B cell (primary cell): ENCODE measurements around the gene PCOLCE2. TPM values are rescaled to one million over a fixed set of nuclear protein-coding genes. Genes with fewer than 3 reads are reported as not detected.

Experiments
- ATAC-seq: fragments of 200-7000 bp; cut with Tn5 transposase; one replicate; pipeline ENCODE4 v1.10.0; 2021; ENCODE audit warnings: low read depth, mild to moderate bottlenecking, moderate number of reproducible peaks, moderate library complexity
- CTCF ChIA-PET: fragments of 350-600 bp; sonication (Branson Sonifier 250); formaldehyde crosslinking; loops from one replicate; lab custom pipeline; 2021; ENCODE audit warnings: antibody characterized with exemption, inconsistent platforms; lab: Charles Lee
- POLR2A ChIA-PET: fragments of 350-600 bp; sonication (Branson Sonifier 250); formaldehyde crosslinking; loops from one replicate; lab custom pipeline; 2021; ENCODE audit warnings: antibody characterized with exemption; lab: Charles Lee
- DNase-seq: peaks from one replicate; pipeline ENCODE4 v3.0.0; 2013
- H2AFZ ChIP-seq: 2 replicates; pipeline ENCODE4 v1.6.1; 2012; ENCODE audit warnings: mild to moderate bottlenecking, low read depth, low read length; ENCODE audit not compliant: insufficient read depth, poor library complexity, severe bottlenecking
- H3K27ac ChIP-seq, 2 donors: 1 replicate in 1 of 2; 2 replicates in 1 of 2; pipeline ENCODE4 v1.5.1; 2012 to 2013; ENCODE audit warnings: low read length in 2 of 2, mild to moderate bottlenecking in 2 of 2, moderate library complexity in 1 of 2
- H3K27me3 ChIP-seq, 4 experiments: fragments of 200-600 bp in 1 of 4; sonication (generic) in 1 of 4; replicated peaks in 1 of 4; 1 replicate in 2 of 4; 2 replicates in 2 of 4; pipeline versions ENCODE4 v1.6.1 to v1.7.0; 2013 to 2016; ENCODE audit warnings: low read length in 3 of 4, mild to moderate bottlenecking in 2 of 4, mixed read lengths in 1 of 4, moderate library complexity in 1 of 4; ENCODE audit not compliant: insufficient read depth in 4 of 4, control insufficient read depth in 3 of 4; ENCODE audit errors: control extremely low read depth in 1 of 4
- H3K36me3 ChIP-seq, 2 experiments: replicated peaks in 1 of 2; 1 replicate in 1 of 2; 2 replicates in 1 of 2; pipeline versions ENCODE4 v1.6.1 to v1.7.1; 2013; ENCODE audit warnings: low read length in 1 of 2; ENCODE audit not compliant: insufficient read depth in 2 of 2, control insufficient read depth in 1 of 2; ENCODE audit errors: control extremely low read depth in 1 of 2, extremely low read depth in 1 of 2
- H3K4me1 ChIP-seq, 2 donors: fragments of 200-600 bp in 1 of 2; sonication (generic) in 1 of 2; 1 replicate in 1 of 2; 2 replicates in 1 of 2; pipeline versions ENCODE4 v1.5.1 to v1.6.1; 2013 to 2017; ENCODE audit warnings: low read length in 2 of 2; ENCODE audit not compliant: control insufficient read depth in 2 of 2, insufficient read depth in 2 of 2
- H3K4me2 ChIP-seq: replicated peaks from 2 replicates; pipeline ENCODE3; 2012; ENCODE audit warnings: mild to moderate bottlenecking, low read depth, low read length; ENCODE audit not compliant: poor library complexity, severe bottlenecking
- H3K4me3 ChIP-seq, 5 experiments: fragments of 200-600 bp in 1 of 5; sonication (generic) in 1 of 5; 1 replicate in 3 of 5; 2 replicates in 2 of 5; pipeline versions ENCODE4 v1.5.1 to v1.7.0; 2011 to 2016; ENCODE audit warnings: low read length in 4 of 5, mild to moderate bottlenecking in 4 of 5, low read depth in 2 of 5, control low read depth in 1 of 5, moderate library complexity in 1 of 5; ENCODE audit not compliant: insufficient read depth in 1 of 5; ENCODE audit errors: control extremely low read depth in 1 of 5, extremely low read depth in 1 of 5
- H3K79me2 ChIP-seq: fragments of 200-600 bp; sonication (generic); one replicate; pipeline ENCODE4 v1.6.0; 2016; ENCODE audit warnings: low read length; ENCODE audit not compliant: control insufficient read depth, insufficient read depth
- H3K9ac ChIP-seq: fragments of 200-600 bp; sonication (generic); 2 replicates; pipeline ENCODE4 v1.6.1; 2017; ENCODE audit warnings: mild to moderate bottlenecking, low read length, moderate library complexity
- H3K9me3 ChIP-seq, 3 donors: one replicate each; pipeline versions ENCODE4 v1.6.1 to v1.7.1; 2013; ENCODE audit warnings: low read length in 2 of 3; ENCODE audit not compliant: control insufficient read depth in 2 of 3, insufficient read depth in 1 of 3; ENCODE audit errors: control extremely low read depth in 1 of 3
- H4K20me1 ChIP-seq: 2 replicates; pipeline ENCODE4 v1.6.0; 2012; ENCODE audit warnings: mild to moderate bottlenecking, low read length; ENCODE audit not compliant: insufficient read depth, control insufficient read depth, poor library complexity, severe bottlenecking
- H3K27ac Mint-ChIP-seq: one replicate; pipeline ENCODE4 v1.8.0; 2021; ENCODE audit warnings: mixed read lengths
- H3K27me3 Mint-ChIP-seq: one replicate; pipeline ENCODE4 v1.8.0; 2021; ENCODE audit warnings: mixed read lengths
- H3K4me1 Mint-ChIP-seq: one replicate; pipeline ENCODE4 v1.8.0; 2021; ENCODE audit warnings: mixed read lengths
- H3K4me3 Mint-ChIP-seq: one replicate; pipeline ENCODE4 v1.8.0; 2021; ENCODE audit warnings: mixed read lengths
- H3K9me3 Mint-ChIP-seq: one replicate; pipeline ENCODE4 v1.8.0; 2022; ENCODE audit warnings: mixed read lengths; ENCODE audit not compliant: insufficient read depth
- EZH2 ChIP-seq: IDR thresholded peaks from 2 replicates; pipeline ENCODE4 v1.6.1; 2012; ENCODE audit warnings: borderline replicate concordance, low read depth, mild to moderate bottlenecking, moderate library complexity, low read length; ENCODE audit not compliant: insufficient read depth, poor library complexity, severe bottlenecking
- intact Hi-C: fragments of 100-400 bp; cut with micrococcal nuclease; formaldehyde crosslinking; loops from one replicate; pipeline ENCODE4 v1.10.0; 2022
- polyA plus RNA-seq: library from polyadenylated mRNA; depleted of rRNA; stranded (reverse); fragments of >200 nt; gene quantifications from 2 replicates; pipeline ENCODE4 v1.2.3, GENCODE V29; 2012
- small RNA-seq: library from RNA; depleted of rRNA; stranded (forward); fragments of <200 nt; gene quantifications from one replicate; pipeline ENCODE3, GENCODE V24; 2012; ENCODE audit warnings: low replicate concordance, low read depth; ENCODE audit not compliant: insufficient read length
- total RNA-seq, 2 donors: library from RNA; stranded (reverse); fragments of 120-200 nt in 1 of 2; gene quantifications; 1 replicate in 1 of 2; 2 replicates in 1 of 2; pipeline versions ENCODE4 v1.2.3 to v1.2.4, GENCODE V29; 2013 to 2022
- TF ChIP-seq, protein P1 (sequence below): fragments of 200-600 bp; IDR thresholded peaks from one replicate; pipeline ENCODE4 v1.8.0; 2022; ENCODE audit warnings: antibody characterized with exemption, mild to moderate bottlenecking

The PCOLCE2 gene
- total and polyA plus RNA-seq, 2 donors (not counting 1 experiment from before 2014, with no cell fraction given) = not detected

GRCh38 chr3:142768338-142768737, 120.5 kb downstream of the PCOLCE2 start:
- Mint-ChIP-seq H3K9me3 (no peaks in the 10 kb centered on the region), H3K4me3 (no peak overlapping the region), H3K27ac (no peak overlapping the region), H3K4me1 (no peaks in the 10 kb centered on the region), H3K27me3 (peaks cover 3% of the 10 kb centered on the region)
- Histone ChIP-seq H3K79me2 (no peaks in the 10 kb centered on the region), H3K9ac (no peak overlapping the region), H3K9me3 (peaks cover 0 to 6% (median 3%) of the 10 kb centered on the region in 3 donors), H4K20me1 (no peaks in the 10 kb centered on the region), H3K27ac (no peak overlapping the region), H3K4me1 (no peaks in the 10 kb centered on the region), H3K36me3 (no peaks in the 10 kb centered on the region), H2AFZ (no peak overlapping the region), H3K4me3 (no peak overlapping the region), H3K4me2 (no peak overlapping the region), H3K27me3 (no peaks in the 10 kb centered on the region)
- ChIA-PET CTCF (no interaction called here), POLR2A (no interaction called here)
- no peak for DNase-seq
- no peak for ATAC-seq
- TF ChIP-seq, protein P1, sequence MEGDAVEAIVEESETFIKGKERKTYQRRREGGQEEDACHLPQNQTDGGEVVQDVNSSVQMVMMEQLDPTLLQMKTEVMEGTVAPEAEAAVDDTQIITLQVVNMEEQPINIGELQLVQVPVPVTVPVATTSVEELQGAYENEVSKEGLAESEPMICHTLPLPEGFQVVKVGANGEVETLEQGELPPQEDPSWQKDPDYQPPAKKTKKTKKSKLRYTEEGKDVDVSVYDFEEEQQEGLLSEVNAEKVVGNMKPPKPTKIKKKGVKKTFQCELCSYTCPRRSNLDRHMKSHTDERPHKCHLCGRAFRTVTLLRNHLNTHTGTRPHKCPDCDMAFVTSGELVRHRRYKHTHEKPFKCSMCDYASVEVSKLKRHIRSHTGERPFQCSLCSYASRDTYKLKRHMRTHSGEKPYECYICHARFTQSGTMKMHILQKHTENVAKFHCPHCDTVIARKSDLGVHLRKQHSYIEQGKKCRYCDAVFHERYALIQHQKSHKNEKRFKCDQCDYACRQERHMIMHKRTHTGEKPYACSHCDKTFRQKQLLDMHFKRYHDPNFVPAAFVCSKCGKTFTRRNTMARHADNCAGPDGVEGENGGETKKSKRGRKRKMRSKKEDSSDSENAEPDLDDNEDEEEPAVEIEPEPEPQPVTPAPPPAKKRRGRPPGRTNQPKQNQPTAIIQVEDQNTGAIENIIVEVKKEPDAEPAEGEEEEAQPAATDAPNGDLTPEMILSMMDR = no peak
- no peak for TF ChIP-seq EZH2
- intact Hi-C loops = no loop called here

Small RNAs within 50 kb of the gene (small RNA-seq; reads per million reads assigned to genes)
- gene RNU7-47P = not detected

Other genes starting within 250 kb of the PCOLCE2 start
- gene TRPC1, start 165.0 kb downstream of the PCOLCE2 start, total RNA-seq = 3.3 and 3.8 TPM in 2 replicates
- 0.85 and 2.0 TPM in 2 replicates for gene TRPC1, start 165.0 kb downstream of the PCOLCE2 start, polyA plus RNA-seq
- gene PAQR9, start 74.6 kb upstream of the PCOLCE2 start, total RNA-seq = not detected in 2 replicates
- gene PAQR9, start 74.6 kb upstream of the PCOLCE2 start, polyA plus RNA-seq = not detected in 2 replicates
- gene U2SURP, start 112.5 kb upstream of the PCOLCE2 start, total RNA-seq = 138 and 169 TPM in 2 replicates
- gene U2SURP, start 112.5 kb upstream of the PCOLCE2 start, polyA plus RNA-seq = 15.1 and 31.0 TPM in 2 replicates
- gene CHST2, start 230.7 kb upstream of the PCOLCE2 start, total RNA-seq = 24.8 and 25.0 TPM in 2 replicates
- gene CHST2, start 230.7 kb upstream of the PCOLCE2 start, polyA plus RNA-seq = 4.7 and 5.2 TPM in 2 replicates